ENCODE results near the gene ZNF562. TPM values are rescaled to one million over a fixed set of nuclear protein-coding genes. Genes with fewer than 3 reads are reported as not detected.

The ZNF562 gene
- 85.1 TPM for total RNA-seq

DNA sequence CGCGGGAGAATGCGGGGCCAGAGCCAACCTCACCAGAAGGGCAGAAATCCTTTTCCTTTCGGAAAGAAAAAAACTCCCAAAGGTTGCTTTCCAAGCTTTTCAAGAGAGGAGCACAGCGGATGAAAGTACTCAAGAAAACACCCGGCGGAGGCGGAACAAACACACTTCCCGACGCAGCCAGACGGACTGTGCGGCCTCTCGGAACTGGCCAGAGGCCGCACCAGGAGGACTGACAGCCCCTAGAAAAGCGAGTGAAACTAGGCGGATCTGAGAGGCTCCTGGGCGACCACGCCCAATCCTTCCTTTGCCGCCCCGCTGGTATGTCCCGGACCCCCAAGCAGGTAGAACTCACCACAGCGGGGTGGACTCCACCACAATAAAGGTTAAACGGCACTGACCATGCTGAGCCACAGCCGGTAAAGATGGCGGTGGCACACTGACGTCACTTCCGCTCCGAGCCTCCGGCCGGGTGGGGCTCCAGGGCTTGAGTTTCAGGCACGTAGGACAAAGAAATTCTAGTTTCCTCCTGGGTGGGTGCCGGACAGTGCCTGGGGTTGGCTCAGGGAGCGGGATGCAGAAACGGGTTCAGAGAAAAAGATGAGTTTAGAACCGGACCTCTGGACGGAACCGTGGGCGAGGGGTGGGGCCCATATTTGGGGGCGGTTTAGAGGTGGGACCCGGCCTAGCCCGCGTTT lies at the start of gene ZNF562:
ZNF562 (minus strand) TSS at position 438 of the 695 bp plus-strand sequence. CDS start 14,356 bp downstream, outside the sequence.

DNA sequence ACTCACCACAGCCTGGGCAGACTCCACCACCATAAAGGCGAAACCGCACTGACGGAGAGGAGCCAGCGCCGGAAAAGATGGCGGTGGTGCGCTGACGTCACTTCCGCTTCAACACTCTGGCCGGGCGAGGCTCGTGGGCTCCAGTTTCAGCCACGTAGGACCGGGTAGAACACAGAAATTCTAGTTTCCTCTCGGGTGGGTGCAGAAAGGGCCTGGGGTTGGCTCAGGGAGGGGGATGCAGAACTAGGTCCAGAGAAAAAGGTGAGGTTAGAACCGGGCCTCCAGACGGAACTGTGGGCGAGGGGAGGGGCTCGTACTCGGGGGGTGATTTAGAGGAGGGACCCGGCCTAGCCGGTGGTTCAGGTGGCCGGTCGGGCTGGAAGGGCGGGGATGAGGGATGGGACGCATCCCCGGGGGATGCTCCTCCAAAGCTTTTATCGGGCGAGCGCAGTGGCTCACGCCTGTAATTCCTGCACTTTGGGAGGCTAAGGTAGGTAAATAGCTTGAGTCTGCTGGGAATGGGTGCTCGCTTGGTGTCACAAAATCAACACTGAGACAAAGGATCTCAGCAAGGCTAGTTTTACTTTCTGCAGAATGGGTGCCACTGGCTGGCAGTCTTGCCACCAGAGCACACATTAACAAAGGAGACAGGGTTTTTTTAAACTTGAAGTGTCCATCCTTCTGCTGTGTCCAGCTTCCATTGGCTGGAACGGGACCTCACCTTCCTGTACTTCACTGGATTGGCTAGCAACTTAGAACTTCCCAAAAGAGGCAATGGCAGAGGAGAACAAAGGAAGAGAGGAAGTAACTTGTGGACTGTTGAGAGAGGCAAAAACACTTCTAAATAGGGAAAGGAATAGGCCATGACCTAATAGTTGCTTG lies 53.5 kb downstream of the ZNF562 start, which contains the start of gene ZNF561:
ZNF561 (minus strand) TSS at position 77 of the 882 bp plus-strand sequence. CDS start 1,776 bp downstream, outside the sequence.

Other genes with a start within 250 kb of the ZNF562 start
- gene ZNF266, start 239.5 kb downstream of the ZNF562 start, total RNA-seq: 37.6 TPM
- 0.63 TPM for gene ZNF560, start 176.5 kb downstream of the ZNF562 start, total RNA-seq
- 22.2 TPM for gene ZNF426, start 136.5 kb downstream of the ZNF562 start, total RNA-seq
- gene ZNF121, start 90.6 kb downstream of the ZNF562 start, total RNA-seq: 80.4 TPM
- 63.2 TPM for gene ZNF561, start 53.9 kb downstream of the ZNF562 start, total RNA-seq
- gene ZNF846, start 93.6 kb upstream of the ZNF562 start, total RNA-seq: 45.4 TPM
- gene FBXL12, start 144.0 kb upstream of the ZNF562 start, total RNA-seq: 17.5 TPM
- gene UBL5, start 152.8 kb upstream of the ZNF562 start, total RNA-seq: 112 TPM
- gene PIN1, start 160.2 kb upstream of the ZNF562 start, total RNA-seq: 67.0 TPM

All from parietal lobe (tissue), 1 donor.